Activated CD8-positive, alpha-beta memory T cell treated with anti-CD3 and anti-CD28 coated beads, Interleukin-2, amount 50 U/mL, for 1 hour (primary cell): ENCODE data around the gene DUS1L.

Source experiments
- DNase-seq: peaks from one replicate; pipeline ENCODE4 v3.0.0-alpha.2; 2020; ENCODE audit errors: extremely low read depth

The DUS1L gene

GRCh38 chr17:82055023-82055964, 10.3 kb downstream of the DUS1L start:
- DNase-seq: no peak

- no peak for DNase-seq
These were observed 11.1 kb downstream of the DUS1L start for GRCh38 chr17:82054351-82055022.

DNA sequence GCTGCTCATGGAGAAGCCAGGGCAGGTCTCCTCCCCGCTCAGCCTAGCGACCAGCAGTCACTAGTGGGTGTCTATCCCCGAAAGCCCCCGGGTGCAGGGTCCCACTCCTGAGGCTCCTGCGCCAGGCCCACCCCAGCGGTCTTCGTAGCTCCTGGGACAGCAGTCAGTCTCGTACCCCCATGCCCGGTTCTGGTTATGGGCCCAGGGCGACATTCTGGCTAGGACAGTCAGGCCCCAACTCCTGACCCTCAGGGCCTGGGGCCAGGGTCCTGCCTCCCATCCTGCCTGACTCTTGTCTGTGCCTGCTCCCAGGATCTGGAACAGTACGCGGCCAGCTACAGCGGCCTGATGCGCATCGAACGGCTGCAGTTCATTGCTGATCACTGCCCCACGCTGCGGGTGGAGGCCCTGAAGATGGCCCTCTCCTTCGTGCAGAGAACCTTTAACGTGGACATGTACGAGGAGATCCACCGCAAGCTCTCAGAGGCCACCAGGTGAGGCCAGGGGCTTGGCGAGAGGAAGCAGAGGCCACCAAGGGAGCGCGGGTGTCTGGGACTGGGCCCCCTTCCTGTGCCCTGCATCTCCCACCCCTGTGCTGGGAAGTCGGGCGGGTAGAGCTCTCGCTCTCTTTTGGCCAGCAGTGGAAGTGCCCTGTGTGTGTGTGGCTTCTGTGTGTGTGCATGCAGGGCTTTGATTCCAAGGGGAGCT, 11.9 kb downstream of the DUS1L start:
- DNase-seq: no peak

DNA sequence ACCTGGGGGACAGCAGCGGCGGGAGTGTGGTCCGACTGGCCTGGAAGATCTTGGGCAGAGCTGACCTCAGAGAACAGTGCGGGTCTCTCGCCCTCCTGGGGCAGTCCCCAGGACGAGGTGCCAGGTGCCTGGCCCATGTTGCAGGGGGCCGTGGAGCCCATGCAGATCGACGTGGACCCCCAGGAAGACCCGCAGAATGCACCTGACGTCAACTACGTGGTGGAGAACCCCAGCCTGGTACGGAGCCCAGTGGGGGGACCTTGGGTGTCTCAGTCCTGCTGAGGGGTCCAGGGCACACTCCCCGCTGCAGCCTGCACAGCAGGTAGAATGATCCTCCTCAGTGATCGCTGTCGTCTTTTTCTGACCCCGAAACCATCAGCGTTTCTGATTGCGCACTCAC, 12.5 kb downstream of the DUS1L start:
- no peak for DNase-seq

DNA sequence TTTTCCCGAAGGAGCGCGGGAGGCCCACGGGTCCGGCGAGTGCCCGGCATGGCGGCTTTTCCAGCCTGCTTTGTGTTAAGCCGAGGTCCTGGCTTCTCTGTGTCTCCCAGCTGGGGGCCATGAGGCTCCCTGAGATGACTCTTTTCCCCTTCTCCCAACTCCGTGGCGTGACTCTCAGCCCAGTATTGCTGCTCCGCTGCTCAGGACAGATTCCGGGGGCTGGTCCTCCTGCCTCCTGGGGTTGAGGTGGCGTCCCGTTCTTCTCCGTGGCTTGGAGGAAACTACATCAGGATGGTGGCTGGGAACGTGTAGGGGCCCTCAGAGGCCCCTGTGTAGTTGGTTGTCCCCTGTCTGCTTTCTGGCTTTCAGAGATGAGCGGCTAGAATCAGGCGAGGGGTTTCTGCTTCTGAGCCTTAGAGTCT, 13.0 kb downstream of the DUS1L start:
- no peak for DNase-seq

- DNase-seq: peak; percentile 49
These were observed 13.6 kb downstream of the DUS1L start, which contains the start of the genes GPS1 and RFNG for GRCh38 chr17:82051776-82052637. Gene GPS1 (plus strand): TSS chr17:82051898. CDS start chr17:82051932, 34 bp downstream. Gene RFNG (minus strand): TSS chr17:82051811. CDS start chr17:82051766, 45 bp downstream.

DNA sequence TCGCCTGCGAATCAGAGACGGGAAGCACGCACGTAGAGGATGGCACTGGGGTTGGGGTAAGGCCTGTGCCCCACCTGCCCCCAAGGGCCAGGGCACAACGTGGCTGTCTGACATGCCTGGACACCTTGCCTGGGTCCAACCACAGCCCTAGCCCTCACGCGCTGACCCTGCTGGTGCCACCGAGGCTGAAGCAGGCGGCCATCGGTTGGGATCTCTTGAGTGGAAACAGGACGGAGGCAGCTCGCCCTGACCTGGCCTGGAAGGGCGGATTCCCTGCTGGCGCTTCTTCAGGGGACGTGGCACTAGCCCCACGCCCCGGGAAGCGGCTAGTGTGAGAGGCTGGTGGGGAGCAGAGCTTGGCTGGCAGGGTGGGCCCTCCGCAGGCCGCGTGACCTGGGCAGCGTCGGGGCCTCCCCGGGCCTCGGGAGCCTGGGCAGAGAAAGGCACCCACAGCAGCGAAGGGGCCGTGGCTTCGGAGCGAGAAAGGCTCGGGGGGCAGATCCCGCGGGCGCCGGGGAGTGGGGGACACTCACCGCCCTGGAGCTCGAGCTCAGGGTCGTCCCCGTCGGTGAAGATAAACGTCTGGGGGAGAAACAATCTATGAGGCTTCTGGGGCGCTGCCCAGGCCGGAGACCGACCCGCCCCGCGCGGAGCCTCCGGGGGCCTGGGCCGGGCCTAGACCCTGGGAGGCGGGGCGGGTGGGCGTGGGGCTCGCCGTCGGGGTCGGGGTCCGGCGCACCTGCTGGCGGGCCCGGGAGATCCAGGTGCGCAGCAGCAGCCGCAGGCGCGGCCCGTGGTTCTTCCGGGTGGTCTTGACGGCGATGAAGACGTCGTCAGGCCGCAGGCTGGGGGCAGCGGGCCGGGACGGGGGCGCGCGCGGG, 14.6 kb downstream of the DUS1L start:
- DNase-seq: no peak

- DNase-seq: no peak
These were observed 15.3 kb downstream of the DUS1L start for GRCh38 chr17:82050152-82050760.

DNA sequence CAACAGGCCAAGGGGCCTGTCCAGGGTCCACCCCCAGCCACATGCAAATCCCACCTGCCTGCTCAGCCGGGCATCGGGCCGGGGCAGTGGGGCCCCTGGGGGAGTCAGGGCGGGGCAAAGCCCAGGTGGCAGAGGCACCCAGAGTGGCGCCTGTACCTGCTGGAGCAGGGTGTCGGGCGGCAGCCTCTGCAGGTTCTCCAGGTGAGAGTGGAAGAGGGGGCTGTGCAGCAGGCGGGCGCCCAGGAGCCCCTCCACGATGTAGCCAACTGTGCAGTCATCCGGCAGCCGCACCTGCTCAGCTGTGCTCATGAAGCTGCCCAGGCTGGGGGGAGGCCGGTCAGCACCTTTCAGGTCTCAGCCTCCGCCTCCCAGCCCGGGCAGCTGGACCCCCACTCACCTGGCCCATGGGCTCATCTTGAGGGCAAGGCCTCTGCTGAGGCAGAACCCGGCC, 16.1 kb downstream of the DUS1L start:
- DNase-seq: no peak

GRCh38 chr17:82049106-82049505, 16.5 kb downstream of the DUS1L start:
- no peak for DNase-seq

DNA sequence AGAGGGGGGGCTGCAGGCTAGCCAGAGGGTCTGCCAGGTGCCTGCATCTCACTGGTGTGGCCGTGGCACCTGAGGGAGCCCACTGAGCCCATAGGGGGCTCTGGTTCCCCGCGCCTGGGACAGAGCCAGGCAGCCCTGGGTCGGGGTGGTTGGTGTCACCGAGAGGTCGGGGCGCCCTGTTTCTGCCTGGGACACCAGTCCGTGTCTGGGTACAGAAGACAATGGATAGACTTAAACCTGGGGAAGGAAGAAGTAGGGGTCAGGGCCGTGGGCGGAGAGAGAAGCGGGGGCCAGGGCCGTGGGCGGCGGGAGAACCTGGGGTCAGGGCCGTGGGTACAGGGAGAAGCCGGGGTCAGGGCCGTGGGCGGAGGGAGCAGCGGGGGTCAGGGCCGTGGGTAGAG, 17.0 kb downstream of the DUS1L start:
- no peak for DNase-seq

DNA sequence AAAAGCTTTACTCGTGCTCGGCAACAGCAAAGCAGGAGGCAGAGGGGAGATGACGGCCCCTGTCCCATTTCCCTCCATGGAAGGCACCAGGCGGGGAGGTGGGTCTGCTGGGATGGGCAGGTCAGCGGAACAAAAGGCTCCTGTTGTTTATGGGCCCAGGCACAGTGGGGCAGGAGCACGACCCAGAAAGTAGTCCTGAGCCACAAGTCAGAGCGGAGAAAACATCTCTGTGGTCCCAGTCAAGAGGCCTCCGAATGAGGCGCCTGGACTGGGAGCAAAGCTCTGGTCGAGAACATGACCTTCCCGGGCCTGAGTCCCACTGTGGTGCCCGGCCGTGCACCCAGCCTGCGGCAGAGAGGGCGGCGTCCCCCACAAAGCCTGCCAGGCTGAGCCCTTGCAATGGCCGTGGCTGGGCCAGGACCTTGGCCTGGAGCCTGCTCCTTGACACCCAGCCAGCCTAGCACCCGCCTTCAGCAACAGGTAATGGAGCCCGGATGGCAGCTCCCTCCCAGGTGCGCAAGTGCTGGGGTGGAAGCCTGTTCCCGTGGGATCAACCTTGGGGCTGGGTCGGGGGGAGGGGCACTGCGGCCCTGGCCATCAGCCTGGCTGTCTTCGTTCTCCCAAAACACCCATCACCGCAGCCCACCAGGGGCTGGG, 17.6 kb downstream of the DUS1L start:
- no peak for DNase-seq

DNA sequence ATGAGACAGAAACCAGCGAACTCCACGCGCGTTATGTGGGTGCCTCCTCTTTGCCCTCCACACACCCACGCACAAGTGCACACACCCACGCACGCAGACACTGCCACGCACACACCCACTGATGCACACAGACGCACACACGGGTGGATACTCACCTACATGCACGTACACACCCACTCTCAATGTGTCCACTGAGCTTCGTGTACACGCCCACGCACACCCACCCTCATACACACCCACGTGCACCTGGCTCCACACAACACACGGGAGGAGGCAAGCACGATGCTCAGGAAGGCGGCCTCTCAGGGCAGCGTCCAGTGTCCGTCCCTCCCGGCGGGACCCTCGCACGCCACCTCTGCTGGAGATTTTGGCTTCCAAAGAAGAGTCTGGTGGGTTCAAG, 18.2 kb downstream of the DUS1L start:
- no peak for DNase-seq

- no peak for DNase-seq
These were observed 18.7 kb downstream of the DUS1L start for GRCh38 chr17:82046903-82047302.

DNA sequence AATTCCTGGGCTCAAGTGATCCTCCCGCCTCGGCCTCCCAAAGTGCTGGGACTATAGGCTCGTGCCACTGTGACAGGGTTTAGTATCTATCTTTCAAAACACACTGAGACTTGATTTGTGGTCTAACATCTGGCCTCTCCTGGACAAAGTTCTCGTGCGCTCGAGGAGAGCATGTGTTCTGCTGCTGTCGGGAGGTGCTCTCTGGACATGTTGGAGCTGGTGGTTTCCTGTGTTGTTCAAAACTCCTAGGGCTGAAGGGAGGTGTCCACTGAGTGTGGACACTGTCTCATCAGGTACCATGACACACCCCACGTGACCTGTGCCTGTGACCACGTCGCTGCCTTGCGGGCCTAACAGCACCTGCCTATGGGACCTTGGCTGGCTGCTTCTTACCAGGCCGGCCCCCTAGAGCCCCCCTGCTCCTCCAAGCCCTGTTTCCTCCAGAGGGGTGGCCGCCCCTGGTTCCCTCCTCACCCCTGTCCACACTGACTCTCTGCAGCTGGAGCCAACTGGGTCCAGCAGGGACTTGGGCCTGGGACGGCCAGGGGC, 19.6 kb downstream of the DUS1L start:
- no peak for DNase-seq

DNA sequence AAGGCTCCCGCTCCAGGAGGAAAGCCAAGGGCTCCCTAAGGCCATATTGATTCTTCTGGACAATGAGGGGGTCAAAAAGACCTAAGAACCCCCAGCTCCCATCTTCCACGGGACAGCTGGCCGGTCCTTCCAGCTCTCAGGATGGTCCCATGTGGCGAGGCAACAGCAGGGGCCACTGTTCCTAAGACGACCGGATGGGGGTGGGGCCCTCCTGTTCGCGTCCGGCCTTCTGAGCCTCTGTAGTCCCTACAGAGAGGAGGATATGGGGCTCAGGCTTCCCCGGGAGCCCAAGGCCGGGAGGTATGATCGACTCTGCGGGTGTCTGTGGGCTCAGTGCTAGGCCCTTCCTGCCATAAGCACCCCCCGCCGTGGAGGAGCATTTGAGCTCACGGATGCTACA, 22.1 kb downstream of the DUS1L start:
- no peak for DNase-seq

- DNase-seq: no peak
These were observed 23.0 kb downstream of the DUS1L start for GRCh38 chr17:82042649-82043048.

DNA sequence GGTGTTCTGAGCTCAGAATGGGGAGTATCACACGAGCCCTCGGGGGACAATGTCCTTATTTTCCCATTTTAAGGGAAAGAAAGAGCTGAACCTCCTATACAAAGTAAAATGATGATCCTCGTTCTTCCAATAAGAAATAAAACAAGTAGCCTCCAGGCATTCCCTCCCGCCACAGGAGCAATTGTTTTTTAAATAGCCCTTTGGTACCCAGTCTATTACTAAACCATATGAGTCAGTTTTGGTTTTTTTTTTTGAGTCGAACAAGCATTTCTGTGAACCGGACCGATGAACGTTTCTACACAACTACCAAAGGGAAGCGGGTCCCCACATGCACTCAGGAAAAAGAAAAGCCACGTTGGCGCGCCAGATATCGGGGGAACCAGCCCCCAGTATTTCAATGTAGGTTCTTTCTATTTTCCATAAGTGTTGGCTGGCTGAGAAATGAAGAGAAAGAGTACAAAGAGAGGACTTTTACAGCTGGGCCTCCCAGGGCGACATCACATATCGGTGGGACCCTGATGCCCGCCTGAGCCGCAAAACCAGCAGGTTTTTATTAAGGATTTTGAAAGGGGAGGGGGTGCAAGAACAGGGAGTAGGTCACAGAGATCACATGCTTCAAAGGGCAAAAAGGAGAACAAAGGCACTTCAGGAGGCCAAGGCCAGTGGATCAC, 24.3 kb downstream of the DUS1L start:
- no peak for DNase-seq
